ENCODE data around the gene USP7.
"Not testable (repeated sequence)": the region's sequence is repeated elsewhere in the genome, so short reads cannot be mapped to it uniquely, and the experiment has no call there.

The USP7 gene

GRCh38 chr16:8858994-8859912 lies 104.5 kb downstream of the USP7 start:
- DNase-seq, result no peak

GRCh38 chr16:8855972-8856371 lies 107.7 kb downstream of the USP7 start:
- DNase-seq, result no peak

GRCh38 chr16:8855051-8855786 lies 108.5 kb downstream of the USP7 start:
- DNase-seq, result no peak

- DNase-seq, result no peak
Measured at GRCh38 chr16:8854298-8854948, 109.3 kb downstream of the USP7 start.

GRCh38 chr16:8853611-8854010 lies 110.1 kb downstream of the USP7 start:
- no peak for DNase-seq

- no peak for DNase-seq
Measured at GRCh38 chr16:8853150-8853549, 110.6 kb downstream of the USP7 start.

GRCh38 chr16:8852534-8852933 lies 111.2 kb downstream of the USP7 start:
- no peak for DNase-seq

GRCh38 chr16:8851761-8852403 lies 111.8 kb downstream of the USP7 start:
- no peak for DNase-seq

GRCh38 chr16:8850279-8850885 lies 113.3 kb downstream of the USP7 start:
- DNase-seq, result no peak

GRCh38 chr16:8849411-8850011 lies 114.2 kb downstream of the USP7 start:
- no peak for DNase-seq

- DNase-seq, result no peak
Measured at GRCh38 chr16:8848939-8849391, 114.7 kb downstream of the USP7 start.

GRCh38 chr16:8848231-8848938 lies 115.3 kb downstream of the USP7 start:
- DNase-seq, result no peak

GRCh38 chr16:8847623-8848022 lies 116.1 kb downstream of the USP7 start:
- DNase-seq, result no peak

GRCh38 chr16:8847145-8847544 lies 116.6 kb downstream of the USP7 start:
- no peak for DNase-seq

- no peak for DNase-seq
Measured at GRCh38 chr16:8846401-8846932, 117.2 kb downstream of the USP7 start.

- no peak for DNase-seq
Measured at GRCh38 chr16:8845699-8846298, 117.9 kb downstream of the USP7 start.

GRCh38 chr16:8843296-8843695 lies 120.4 kb downstream of the USP7 start:
- DNase-seq, result not testable (repeated sequence)

All from activated CD4-positive, alpha-beta T cell treated with anti-CD3 and anti-CD28 coated beads, Interleukin-2, Interleukin-6, amounts not matched to agents 100 ng/mL and 50 ng/mL, durations not matched to agents 16 hours and 8 hours (primary cell).